Endothelial cell of umbilical vein (primary cell): ENCODE measurements around the gene MRTFA. TPM values are rescaled to one million over a fixed set of nuclear protein-coding genes. Genes with fewer than 3 reads are reported as not detected.

Source experiments
- BruUV-seq: library from RNA; stranded (reverse); fragments of 400-500 nt; replicated peaks from 2 replicates; lab custom pipeline; 2021; lab: Mats Ljungman, UMichigan
- CTCF ChIA-PET: fragments of 300-600, 350-600 bp; sonication (Branson Sonifier 250); formaldehyde crosslinking; loops from one replicate; lab custom pipeline; 2021; ENCODE audit warnings: antibody characterized with exemption, inconsistent platforms; lab: Charles Lee
- POLR2A ChIA-PET: fragments of 300-600, 350-600 bp; sonication (Branson Sonifier 250); formaldehyde crosslinking; loops from one replicate; lab custom pipeline; 2021; ENCODE audit warnings: antibody characterized with exemption, inconsistent platforms; lab: Charles Lee
- DNase-seq: peaks from one replicate; pipeline ENCODE4 v3.0.0-alpha.2; 2011; ENCODE audit warnings: low read depth, low spot score
- FAIRE-seq: peaks from 2 replicates; lab custom pipeline; 2011; peaks lifted over from hg19 to GRCh38; lab: Jason Lieb, UNC
- H2AFZ ChIP-seq: 2 replicates; pipeline ENCODE4 v1.6.0; 2012; ENCODE audit warnings: low read depth, low read length, control low read depth, inconsistent platforms
- H3K27ac ChIP-seq: 2 replicates; pipeline ENCODE4 v1.5.1; 2011; ENCODE audit warnings: low read depth, mild to moderate bottlenecking, control low read depth, low read length, moderate library complexity; ENCODE audit not compliant: insufficient read depth
- H3K27me3 ChIP-seq, 2 experiments: 2 replicates each; pipeline versions ENCODE4 v1.6.0 to v1.6.1; 2011; ENCODE audit warnings: low read length in 2 of 2, mixed read lengths in 1 of 2; ENCODE audit not compliant: control insufficient read depth in 2 of 2, insufficient read depth in 2 of 2
- H3K36me3 ChIP-seq, 2 experiments: 2 replicates in 1 of 2; 3 replicates in 1 of 2; pipeline ENCODE4 v1.5.1; 2011; ENCODE audit warnings: low read length in 2 of 2, mild to moderate bottlenecking in 1 of 2, moderate library complexity in 1 of 2; ENCODE audit not compliant: control insufficient read depth in 2 of 2, insufficient read depth in 2 of 2; ENCODE audit errors: extremely low read depth in 1 of 2
- H3K4me1 ChIP-seq: 3 replicates; pipeline ENCODE4 v1.5.1; 2011; ENCODE audit warnings: mild to moderate bottlenecking, low read length; ENCODE audit not compliant: control insufficient read depth, insufficient read depth; ENCODE audit errors: extremely low read depth
- H3K4me2 ChIP-seq: 2 replicates; pipeline ENCODE4 v1.6.1; 2011; ENCODE audit warnings: low read length, control low read depth, mixed read lengths; ENCODE audit not compliant: insufficient read depth
- H3K4me3 ChIP-seq, 3 experiments: fragments of 200-600 bp in 1 of 3; sonication (generic), shearing (Covaris generic) in 1 of 3; replicated peaks in 1 of 3; 2 replicates each; pipeline ENCODE4 v1.5.1; 2011 to 2016; ENCODE audit warnings: control low read depth in 3 of 3, low read length in 3 of 3, mild to moderate bottlenecking in 2 of 3, inconsistent platforms in 1 of 3, low read depth in 1 of 3, moderate library complexity in 1 of 3; ENCODE audit not compliant: insufficient read depth in 1 of 3
- H3K79me2 ChIP-seq: 2 replicates; pipeline ENCODE4 v1.6.0; 2012; ENCODE audit warnings: low read length, inconsistent platforms; ENCODE audit not compliant: control insufficient read depth, insufficient read depth
- H3K9ac ChIP-seq: replicated peaks from 2 replicates; pipeline ENCODE3; 2011; ENCODE audit warnings: low read length, control low read depth; ENCODE audit not compliant: insufficient read depth; ENCODE audit errors: extremely low read depth
- H3K9me1 ChIP-seq: replicated peaks from 3 replicates; pipeline ENCODE4 v1.6.0; 2011; ENCODE audit warnings: mild to moderate bottlenecking, low read length; ENCODE audit not compliant: control insufficient read depth, insufficient read depth; ENCODE audit errors: extremely low read depth
- H3K9me3 ChIP-seq: replicated peaks from 2 replicates; pipeline ENCODE4 v1.5.1; 2012; ENCODE audit warnings: low read length, inconsistent platforms; ENCODE audit not compliant: control insufficient read depth, insufficient read depth
- H4K20me1 ChIP-seq: replicated peaks from 2 replicates; pipeline ENCODE3; 2011; ENCODE audit warnings: mild to moderate bottlenecking, low read length; ENCODE audit not compliant: control insufficient read depth, insufficient read depth; ENCODE audit errors: extremely low read depth
- CTCF ChIP-seq, 2 donors: IDR thresholded peaks; 1 replicate in 1 of 2; 2 replicates in 1 of 2; pipeline ENCODE4 v1.5.1; 2011; ENCODE audit warnings: low read length in 2 of 2, mild to moderate bottlenecking in 2 of 2, moderate library complexity in 2 of 2, control low read depth in 1 of 2, inconsistent platforms in 1 of 2, low read depth in 1 of 2; ENCODE audit not compliant: insufficient read depth in 1 of 2; ENCODE audit errors: extremely low read depth in 1 of 2
- EZH2 ChIP-seq: IDR thresholded peaks from 2 replicates; pipeline ENCODE4 v1.6.1; 2012; ENCODE audit warnings: borderline replicate concordance, low read depth, mild to moderate bottlenecking, moderate library complexity, low read length, inconsistent platforms; ENCODE audit not compliant: severe bottlenecking
- FOS ChIP-seq: IDR thresholded peaks from 2 replicates; pipeline ENCODE4 v1.6.1; 2011; ENCODE audit warnings: mild to moderate bottlenecking, low read length, moderate library complexity, borderline replicate concordance; ENCODE audit not compliant: insufficient read depth
- JUN ChIP-seq: IDR thresholded peaks from 2 replicates; pipeline ENCODE4 v1.6.1; 2011; ENCODE audit warnings: borderline replicate concordance, low read depth; ENCODE audit not compliant: insufficient read length, insufficient read depth
- MAX ChIP-seq: IDR thresholded peaks from 2 replicates; pipeline ENCODE4 v1.6.1; 2011; ENCODE audit not compliant: insufficient read depth, insufficient read length
- POLR2A ChIP-seq: IDR thresholded peaks from 2 replicates; pipeline ENCODE4 v1.6.1; 2012; ENCODE audit warnings: low read depth, mild to moderate bottlenecking, control low read depth, low read length
- POLR2AphosphoS5 ChIP-seq: IDR thresholded peaks from 2 replicates; pipeline ENCODE4 v1.6.1; 2012; ENCODE audit warnings: low read depth, mild to moderate bottlenecking, control low read depth, low read length, moderate library complexity; ENCODE audit not compliant: insufficient read depth
- dilution Hi-C: fragments of 300-500 bp; cut with MboI; formaldehyde crosslinking; loops from one replicate; pipeline ENCODE4 v1.15.0; 2019; ENCODE audit warnings: low sequenced_read_pairs; ENCODE audit not compliant: extremely low pct_ligation_motif_present
- intact Hi-C: fragments of 100-400 bp; cut with micrococcal nuclease; formaldehyde crosslinking; loops from one replicate; pipeline ENCODE4 v1.10.0; 2022
- polyA plus RNA-seq, 4 experiments: library from polyadenylated mRNA; depleted of rRNA in 3 of 4; stranded (reverse) in 3 of 4; unstranded in 1 of 4; fragments of >200 nt; gene quantifications; 2 replicates each; pipeline versions ENCODE4 v1.2.1 to v1.2.3, GENCODE V29; 2011 to 2012; ENCODE audit warnings: missing spikeins in 1 of 4
- total RNA-seq: library from RNA; stranded (reverse); gene quantifications from 2 replicates; pipeline ENCODE4 v1.2.3, GENCODE V29; 2021

Gene MRTFA
- total and polyA plus RNA-seq, 2 donors (not counting 3 experiments of a cell fraction or from before 2014, with no cell fraction given) = 13.6 to 44.1 TPM

GRCh38 chr22:40519948-40520331 is 116.6 kb downstream of the MRTFA start:
- intact Hi-C loops (no loop called here), dilution Hi-C loops (no loop called here)
- H3K9me1 ChIP-seq = no peaks in the 10 kb centered on the region
- POLR2A ChIA-PET = no interaction called here
- DNase-seq (no peak), FAIRE-seq (no peak)
- no peak overlapping the region for H3K4me3 ChIP-seq
- TF ChIP-seq FOS = no peak
- H3K4me1 ChIP-seq = peaks cover 2% of the 10 kb centered on the region
- no peak overlapping the region for H3K4me2 ChIP-seq
- H2AFZ ChIP-seq = no peak overlapping the region
- no peak overlapping the region for H3K27ac ChIP-seq
- H3K79me2 ChIP-seq = peaks cover 1% of the 10 kb centered on the region
- no peak overlapping the region for H3K9ac ChIP-seq
- CTCF ChIA-PET = interaction anchor here (0.7 to 1.2 kb wide), 2 partner anchors 11 to 22 kb away, joined by 3 read pairs; no protein-coding TSS in a partner anchor
- no peaks in the 10 kb centered on the region for H3K27me3 ChIP-seq
- no peaks in the 10 kb centered on the region for H4K20me1 ChIP-seq
- no peaks in the 10 kb centered on the region for H3K36me3 ChIP-seq
- no TSS peak for BruUV-seq
- H3K9me3 ChIP-seq = no peaks in the 10 kb centered on the region

GRCh38 chr22:40519284-40519947 is 117.1 kb downstream of the MRTFA start:
- no TSS peak for BruUV-seq
- dilution Hi-C loops = no loop called here
- Histone ChIP-seq H3K9me3 (no peaks in the 10 kb centered on the region), H3K27me3 (no peaks in the 10 kb centered on the region), H4K20me1 (no peaks in the 10 kb centered on the region), H3K36me3 (no peaks in the 10 kb centered on the region), H3K4me2 (no peak overlapping the region), H3K79me2 (peaks cover 1% of the 10 kb centered on the region), H3K4me3 (no peak overlapping the region), H3K4me1 (peaks cover 2% of the 10 kb centered on the region), H3K27ac (no peak overlapping the region), H3K9me1 (no peaks in the 10 kb centered on the region), H2AFZ (no peak overlapping the region), H3K9ac (no peak overlapping the region)
- CTCF ChIA-PET = interaction anchor here (0.7 kb wide), 1 partner anchor 10 kb away, joined by 3 read pairs; no protein-coding TSS in a partner anchor
- POLR2A ChIA-PET = no interaction called here
- FAIRE-seq (no peak), DNase-seq (no peak)
- no peak for TF ChIP-seq CTCF (IDR thresholded peaks at IDR 0.05; ENCODE audit: extremely low read depth in 1 of 2, insufficient read depth in 1 of 2, low read depth in 1 of 2, low read length in 2 of 2)
- TF ChIP-seq MAX = no peak
- no peak for TF ChIP-seq POLR2AphosphoS5
- no peak for TF ChIP-seq POLR2A
- no peak for TF ChIP-seq EZH2
- TF ChIP-seq JUN = no peak
- intact Hi-C loops = no loop called here
